ENCODE data around the gene ATAD1.
"Not testable (repeated sequence)": the region's sequence is repeated elsewhere in the genome, so short reads cannot be mapped to it uniquely, and the experiment has no call there.

Gene ATAD1

GRCh38 chr10:87846023-87846422 is 28.0 kb upstream of the ATAD1 start:
- DNase-seq, result no peak

- no peak for DNase-seq
Measured at GRCh38 chr10:87845624-87845998, 27.6 kb upstream of the ATAD1 start.

- DNase-seq, result no peak
Measured at GRCh38 chr10:87844837-87845623, 27.0 kb upstream of the ATAD1 start.

- no peak for DNase-seq
Measured at GRCh38 chr10:87843714-87844113, 25.7 kb upstream of the ATAD1 start.

- DNase-seq, result no peak
Measured at GRCh38 chr10:87842776-87843497, 24.9 kb upstream of the ATAD1 start.

- DNase-seq, result no peak
Measured at GRCh38 chr10:87842220-87842641, 24.2 kb upstream of the ATAD1 start.

- DNase-seq, result no peak
Measured at GRCh38 chr10:87841186-87841585, 23.2 kb upstream of the ATAD1 start.

GRCh38 chr10:87838650-87839049 is 20.6 kb upstream of the ATAD1 start:
- DNase-seq, result no peak

GRCh38 chr10:87837445-87837844 is 19.4 kb upstream of the ATAD1 start:
- no peak for DNase-seq

- DNase-seq, result no peak
Measured at GRCh38 chr10:87836098-87836497, 18.1 kb upstream of the ATAD1 start.

- DNase-seq, result no peak
Measured at GRCh38 chr10:87829986-87830729, 12.1 kb upstream of the ATAD1 start.

- not testable (repeated sequence) for DNase-seq
Measured at GRCh38 chr10:87829051-87829450, 11.0 kb upstream of the ATAD1 start.

GRCh38 chr10:87827681-87828080 is 9.7 kb upstream of the ATAD1 start:
- no peak for DNase-seq

- no peak for DNase-seq
Measured at GRCh38 chr10:87826653-87827052, 8.6 kb upstream of the ATAD1 start.

GRCh38 chr10:87819289-87819585 is 1.2 kb upstream of the ATAD1 start:
- DNase-seq, result no peak

- peak; percentile 49 for DNase-seq
Measured at GRCh38 chr10:87818505-87819288, 671 bp upstream of the ATAD1 start.

GRCh38 chr10:87816898-87817608 is 973 bp downstream of the ATAD1 start:
- no peak for DNase-seq

- DNase-seq, result no peak
Measured at GRCh38 chr10:87816163-87816897, 1.7 kb downstream of the ATAD1 start.

- no peak for DNase-seq
Measured at GRCh38 chr10:87804939-87805569, 13.0 kb downstream of the ATAD1 start.

- no peak for DNase-seq
Measured at GRCh38 chr10:87803831-87804230, 14.2 kb downstream of the ATAD1 start.

GRCh38 chr10:87803328-87803727 is 14.7 kb downstream of the ATAD1 start:
- DNase-seq, result no peak

All from RPMI8226 (cell line).